Naive B cell (primary cell): ENCODE measurements around the gene TMEM235. TPM values are rescaled to one million over a fixed set of nuclear protein-coding genes. Genes with fewer than 3 reads are reported as not detected.

ENCODE experiments used
- ATAC-seq, 2 donors: fragments of 150-1000 bp; cut with Tn5 transposase; 2 replicates each; pipeline ENCODE4 v1.10.0; 2021; ENCODE audit warnings: low read depth in 2 of 2, mild to moderate bottlenecking in 2 of 2, moderate library complexity in 2 of 2
- DNase-seq: peaks from one replicate; pipeline ENCODE4 v3.0.0; 2022
- H3K27ac Mint-ChIP-seq, 6 donors: one replicate each; pipeline ENCODE4 v1.8.0; 2020 to 2022; ENCODE audit warnings: mild to moderate bottlenecking in 6 of 6, mixed read lengths in 6 of 6, moderate library complexity in 5 of 6, inconsistent platforms in 2 of 6
- H3K27me3 Mint-ChIP-seq, 3 donors: one replicate each; pipeline ENCODE4 v1.8.0; 2021 to 2022; ENCODE audit warnings: mixed read lengths in 3 of 3, mild to moderate bottlenecking in 1 of 3
- H3K36me3 Mint-ChIP-seq, 2 donors: one replicate each; pipeline ENCODE4 v1.8.0; 2020 to 2022; ENCODE audit warnings: mixed read lengths in 2 of 2, inconsistent platforms in 1 of 2, mild to moderate bottlenecking in 1 of 2
- H3K4me1 Mint-ChIP-seq, 3 donors: one replicate each; pipeline ENCODE4 v1.8.0; 2020 to 2022; ENCODE audit warnings: mixed read lengths in 3 of 3, inconsistent platforms in 1 of 3, mild to moderate bottlenecking in 1 of 3, moderate library complexity in 1 of 3
- H3K4me3 Mint-ChIP-seq, 8 donors: one replicate each; pipeline ENCODE4 v1.8.0; 2020 to 2022; ENCODE audit warnings: mild to moderate bottlenecking in 8 of 8, mixed read lengths in 8 of 8, moderate library complexity in 8 of 8, inconsistent platforms in 2 of 8
- H3K9me3 Mint-ChIP-seq, 7 donors: one replicate each; pipeline ENCODE4 v1.8.0; 2020 to 2022; ENCODE audit warnings: mixed read lengths in 7 of 7, mild to moderate bottlenecking in 5 of 7, inconsistent platforms in 2 of 7, moderate library complexity in 1 of 7
- polyA plus RNA-seq, 6 donors: library from polyadenylated mRNA; unstranded; fragments of 300-500 nt; fragmentation: Illumina TruSeq; gene quantifications; one replicate each; pipeline ENCODE4 v1.2.3, GENCODE V29; 2021; ENCODE audit warnings: low read depth in 6 of 6

The TMEM235 gene
- polyA plus RNA-seq, result not detected

DNA sequence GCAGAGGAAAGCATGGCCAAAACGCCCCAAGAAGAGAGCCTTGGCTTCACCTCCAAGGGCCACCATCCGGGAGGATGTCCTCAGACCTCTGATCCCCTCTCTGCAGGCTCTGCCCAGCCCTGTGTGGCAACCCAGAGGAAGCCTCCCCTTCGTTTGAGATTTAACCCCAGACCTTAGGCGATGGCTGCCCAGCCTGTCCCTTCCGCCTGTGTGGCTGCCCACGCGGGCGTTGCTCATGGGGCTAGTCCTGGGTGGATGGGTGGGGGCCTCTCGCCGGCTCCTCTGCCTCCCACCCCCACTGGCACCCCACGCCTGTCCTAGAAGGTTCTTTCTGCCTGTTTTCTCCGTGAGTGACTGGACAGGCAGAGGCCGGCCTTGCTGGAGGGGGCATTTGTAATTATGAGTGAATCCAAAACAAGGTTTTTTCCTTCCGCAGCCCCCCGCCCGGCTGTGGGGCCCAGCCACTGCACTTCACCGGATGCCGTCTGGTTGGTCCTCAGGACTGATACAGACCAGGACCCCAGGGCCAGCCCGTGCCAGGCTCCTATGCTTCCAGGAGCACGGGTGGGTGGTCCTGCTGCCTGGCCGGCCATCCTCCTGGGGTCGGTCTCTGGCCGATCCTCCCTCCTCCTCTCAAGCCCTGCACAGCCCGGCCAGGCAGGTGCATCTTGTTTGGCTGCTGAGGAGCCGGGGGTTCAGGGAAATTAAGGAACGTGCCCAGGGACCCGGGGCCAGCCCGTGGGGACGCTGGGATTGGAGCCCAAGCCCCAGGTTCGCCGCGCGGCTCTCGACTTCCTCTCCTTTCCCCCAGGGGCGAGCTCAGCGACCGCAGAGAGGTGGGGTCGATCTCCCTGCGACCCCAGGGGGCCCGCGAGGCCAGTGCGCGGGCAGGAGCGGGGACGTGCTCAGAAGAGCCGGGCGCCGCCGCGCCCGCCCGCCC is at the start of gene TMEM235:
Gene TMEM235, plus strand, starts transcription at position 636 of the 940 bp plus-strand sequence. CDS start 393 bp downstream, outside the sequence.
- H3K36me3 Mint-ChIP-seq, result no peaks in the 10 kb centered on the region
- H3K4me1 Mint-ChIP-seq, result peaks cover 4 to 18% (median 15%) of the 10 kb centered on the region in 3 donors
- H3K9me3 Mint-ChIP-seq, result no peaks in the 10 kb centered on the region
- H3K4me3 Mint-ChIP-seq, result peak within 1 kb of the TSS in 6 of 8 donors; percentile 16 to 81 (median 38)
- no peak for DNase-seq
- peaks cover 29 to 80% (median 41%) of the 10 kb centered on the region in 3 donors for H3K27me3 Mint-ChIP-seq
- H3K27ac Mint-ChIP-seq, result no peak within 1 kb of the TSS
- peak in 1 of 2 donors; percentile 11 for ATAC-seq

DNA sequence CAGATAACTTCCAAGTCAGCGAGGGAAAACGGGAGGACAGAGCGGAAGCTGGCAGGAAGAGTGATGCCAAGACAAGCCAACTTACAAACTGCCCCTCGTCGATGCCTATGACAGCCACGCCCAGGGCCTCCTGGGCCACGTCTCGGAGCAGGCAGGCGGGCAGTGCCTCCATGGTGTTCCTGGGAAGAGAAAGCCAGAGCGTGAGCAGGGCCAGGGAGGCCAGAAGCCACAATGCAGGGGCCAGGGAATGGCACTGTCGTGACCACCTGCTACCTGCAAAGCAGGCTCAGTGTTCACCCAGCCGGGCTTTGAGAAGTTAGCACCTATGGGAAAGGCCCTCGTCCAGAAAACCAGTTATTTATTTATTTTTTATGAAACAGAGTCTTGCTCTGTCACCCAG is 48.9 kb upstream of the TMEM235 start:
- Mint-ChIP-seq H3K36me3 (no peaks in the 10 kb centered on the region), H3K4me3 (no peak overlapping the region), H3K9me3 (no peaks in the 10 kb centered on the region), H3K27ac (no peak overlapping the region), H3K27me3 (no peaks in the 10 kb centered on the region), H3K4me1 (peaks cover 19 to 25% (median 21%) of the 10 kb centered on the region in 3 donors)
- ATAC-seq (no peak), DNase-seq (no peak)

DNA sequence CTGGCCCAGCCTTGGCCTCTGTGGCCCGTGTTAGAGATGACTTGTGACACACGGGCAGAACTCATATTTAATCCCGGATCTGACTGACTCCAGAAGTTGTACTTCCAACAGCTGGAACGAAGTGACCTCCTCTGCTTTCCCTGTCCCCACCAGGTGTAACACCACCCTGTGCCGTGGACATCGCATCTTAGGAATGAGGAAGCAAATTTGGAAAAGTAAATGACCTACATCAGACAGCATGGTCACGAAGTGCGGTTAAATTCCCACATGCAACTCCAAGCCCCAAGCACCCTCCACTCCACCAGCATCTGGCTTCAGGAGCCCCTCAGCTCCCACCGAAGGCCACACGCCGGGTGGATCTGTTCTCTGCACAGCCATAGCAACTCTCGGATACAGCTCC is 47.5 kb upstream of the TMEM235 start:
- peak overlapping the region in 1 of 6 donors; percentile 7 for H3K27ac Mint-ChIP-seq
- DNase-seq, result no peak
- H3K9me3 Mint-ChIP-seq, result no peaks in the 10 kb centered on the region
- no peaks in the 10 kb centered on the region for H3K36me3 Mint-ChIP-seq
- no peak for ATAC-seq
- H3K4me1 Mint-ChIP-seq, result peaks cover 21 to 27% (median 23%) of the 10 kb centered on the region in 3 donors
- H3K4me3 Mint-ChIP-seq, result peak overlapping the region in 1 of 8 donors; percentile 45
- H3K27me3 Mint-ChIP-seq, result no peaks in the 10 kb centered on the region

DNA sequence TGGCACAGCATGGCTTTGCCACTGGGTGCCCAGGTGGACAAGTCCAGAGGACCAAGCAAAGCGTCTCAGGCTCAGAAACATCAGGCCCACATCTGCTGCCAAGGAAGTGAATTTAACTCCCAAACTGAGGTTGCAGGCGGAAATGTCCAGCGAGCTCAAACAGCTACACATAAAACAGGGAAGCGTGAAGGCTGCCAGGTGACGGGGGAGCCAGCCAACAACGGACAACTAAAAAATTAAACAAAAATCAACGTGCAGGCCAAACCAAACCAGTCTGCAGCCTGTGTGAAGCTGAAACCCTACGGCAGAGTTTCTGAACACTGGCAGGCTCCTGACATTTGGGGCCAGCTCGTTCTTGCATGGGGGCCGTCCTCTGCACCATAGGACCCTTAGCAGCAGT is 47.1 kb upstream of the TMEM235 start:
- Mint-ChIP-seq H3K27ac (peak overlapping the region in 1 of 6 donors; percentile 17), H3K9me3 (no peaks in the 10 kb centered on the region), H3K4me3 (peak overlapping the region in 1 of 8 donors; percentile 45)

DNA sequence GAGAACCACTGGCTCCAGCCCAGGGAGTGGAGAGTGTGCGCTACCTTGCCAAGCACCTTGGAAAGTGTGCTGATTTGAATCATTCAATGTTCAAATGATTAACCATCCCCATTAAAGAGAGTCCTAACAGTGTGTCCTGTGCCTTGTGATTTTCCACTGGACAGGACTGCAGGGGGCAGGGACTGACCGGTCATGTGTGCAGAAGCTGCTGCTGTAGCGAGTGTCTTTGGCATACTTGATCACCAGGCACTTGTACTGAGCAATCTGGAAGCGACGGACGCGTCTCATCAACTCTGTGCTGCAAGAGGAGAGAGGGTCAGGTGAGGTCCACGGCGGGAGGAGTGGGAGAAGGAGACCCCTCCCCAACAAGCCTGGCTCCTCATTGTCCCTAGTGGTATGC is 46.6 kb upstream of the TMEM235 start:
- H3K27me3 Mint-ChIP-seq, result no peaks in the 10 kb centered on the region
- DNase-seq (no peak), ATAC-seq (no peak)
- peak overlapping the region in 3 of 6 donors; percentile 19 to 43 (median 32) for H3K27ac Mint-ChIP-seq
- H3K9me3 Mint-ChIP-seq, result no peaks in the 10 kb centered on the region
- peak overlapping the region in 2 of 8 donors; percentile 10 to 73 for H3K4me3 Mint-ChIP-seq
- H3K36me3 Mint-ChIP-seq, result no peaks in the 10 kb centered on the region
- peaks cover 21 to 25% (median 23%) of the 10 kb centered on the region in 3 donors for H3K4me1 Mint-ChIP-seq

More for the DNA sequence above, 47.1 kb upstream of the TMEM235 start:
- no peak for DNase-seq
- Mint-ChIP-seq H3K27me3 (no peaks in the 10 kb centered on the region), H3K4me1 (peaks cover 21 to 26% (median 23%) of the 10 kb centered on the region in 3 donors), H3K36me3 (no peaks in the 10 kb centered on the region)
- no peak for ATAC-seq

DNA sequence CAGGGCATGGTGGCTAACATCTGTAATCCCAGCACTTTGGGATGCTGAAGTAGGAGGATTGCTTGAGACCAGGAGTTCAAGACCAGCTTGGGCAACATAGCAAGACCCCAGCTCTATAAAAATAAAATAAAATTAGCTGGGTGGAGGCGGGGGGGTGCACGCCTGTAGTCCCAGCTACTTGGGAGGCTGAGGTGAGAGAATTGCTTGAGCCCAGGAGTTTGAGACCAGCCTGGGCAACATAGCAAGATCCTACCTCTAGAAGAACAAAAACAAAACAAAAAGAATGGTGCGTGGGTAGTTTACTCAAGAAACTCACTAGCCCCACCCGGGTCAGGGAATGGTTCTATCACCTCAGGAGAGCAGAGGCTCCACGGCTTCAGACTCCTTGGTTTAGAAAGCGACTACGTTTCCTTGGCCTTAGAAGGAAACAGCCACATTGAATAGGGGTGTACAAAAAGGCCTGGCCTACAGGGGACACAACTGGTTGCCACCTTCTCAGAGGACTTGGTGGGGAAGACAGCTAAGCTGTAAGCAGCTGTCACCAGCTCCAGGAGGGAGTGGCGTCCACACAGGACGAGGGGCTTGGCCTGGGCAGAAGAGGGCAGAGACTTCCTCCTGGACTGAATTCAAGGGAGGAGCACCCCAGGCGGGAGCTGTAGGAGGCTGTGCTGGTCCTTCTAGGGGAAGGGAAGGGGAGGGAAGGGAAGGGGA is 45.3 kb upstream of the TMEM235 start:
- ATAC-seq, result no peak
- H3K4me3 Mint-ChIP-seq, result peak overlapping the region; percentile 34 to 81 (median 72)
- H3K27me3 Mint-ChIP-seq, result no peaks in the 10 kb centered on the region
- H3K27ac Mint-ChIP-seq, result peak overlapping the region in 4 of 6 donors; percentile 51 to 88 (median 70)
- H3K36me3 Mint-ChIP-seq, result no peaks in the 10 kb centered on the region
- peaks cover 14 to 17% (median 14%) of the 10 kb centered on the region in 3 donors for H3K4me1 Mint-ChIP-seq
- no peaks in the 10 kb centered on the region for H3K9me3 Mint-ChIP-seq
- no peak for DNase-seq

DNA sequence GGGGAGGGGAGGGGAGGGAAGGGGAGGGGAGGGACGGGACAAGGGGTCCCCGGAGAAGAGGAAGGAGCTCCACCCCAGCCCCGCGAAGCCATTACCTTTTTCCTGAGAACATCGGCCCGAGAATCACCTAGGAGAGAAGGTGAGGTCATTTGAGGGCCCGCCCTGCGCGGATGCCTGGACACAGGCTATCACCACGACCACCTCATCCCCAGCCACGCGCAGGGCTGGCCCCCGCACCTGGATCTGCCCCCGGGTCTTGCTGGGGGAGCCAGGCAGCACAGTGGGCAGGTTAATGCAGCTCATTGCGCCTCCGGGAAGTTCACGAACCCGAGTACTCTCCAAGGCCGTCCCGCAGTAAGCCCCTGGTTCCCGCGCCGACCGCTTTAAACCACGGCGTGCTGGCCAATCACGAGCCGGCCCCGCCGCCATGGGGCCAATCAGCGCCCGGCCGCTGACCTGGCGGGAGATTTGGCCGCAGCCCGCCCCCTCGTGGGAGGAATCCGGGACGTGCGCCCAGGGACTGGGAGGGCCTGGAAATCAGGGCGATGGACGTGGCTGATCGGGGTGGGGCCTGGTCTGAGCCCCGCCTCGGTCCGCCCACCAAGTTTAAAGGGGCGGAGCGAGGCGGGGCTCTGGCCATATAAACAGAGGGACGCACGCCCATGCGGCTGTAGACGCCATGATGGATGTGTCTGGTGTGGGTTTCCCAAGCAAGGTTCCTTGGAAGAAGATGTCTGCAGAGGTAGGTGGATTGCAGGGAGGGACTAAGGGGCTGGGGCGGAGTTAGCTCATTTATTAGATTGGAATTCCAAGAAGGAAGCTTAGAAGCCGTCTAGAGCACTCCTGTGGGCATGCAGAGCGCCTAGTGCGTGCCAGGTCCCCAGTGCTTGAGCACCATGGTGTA is 44.5 kb upstream of the TMEM235 start, which contains the start of the genes AFMID and TK1:
Gene AFMID, plus strand, starts transcription at position 671 of the 904 bp plus-strand sequence. Its CDS starts 9 bp downstream, at position 680.
Gene TK1, minus strand, starts transcription at position 361 of the 904 bp plus-strand sequence. Its CDS starts 58 bp downstream, at position 303.
- Mint-ChIP-seq H3K4me3 (peak within 1 kb of the TSS; percentile 81 to 97 (median 89)), H3K9me3 (no peaks in the 10 kb centered on the region), H3K36me3 (no peaks in the 10 kb centered on the region), H3K4me1 (peaks cover 14 to 17% (median 14%) of the 10 kb centered on the region in 3 donors), H3K27me3 (no peaks in the 10 kb centered on the region), H3K27ac (peak within 1 kb of the TSS; percentile 39 to 97 (median 72))
- DNase-seq, result peak; percentile 75
- ATAC-seq, result peak; percentile 88 to 89

DNA sequence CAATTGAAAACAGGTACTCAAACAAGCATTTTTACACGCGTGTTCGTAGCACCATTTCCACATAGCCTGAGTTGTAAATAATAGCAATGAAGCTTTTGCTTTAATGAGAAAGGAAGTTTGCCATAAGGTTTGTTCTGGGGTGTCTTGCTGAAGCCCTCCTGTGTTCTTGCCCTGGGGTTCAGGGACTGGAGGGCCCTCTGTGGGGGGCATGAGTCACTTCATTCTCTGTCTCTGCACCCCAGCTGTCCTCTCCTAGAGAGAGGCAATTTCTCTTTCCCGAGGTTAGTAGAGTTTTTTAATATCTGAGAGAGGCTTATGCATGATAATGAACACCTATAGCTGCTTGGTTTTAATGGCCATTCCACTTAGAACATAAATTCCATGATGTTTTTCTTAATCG is 34.7 kb upstream of the TMEM235 start:
- H3K27ac Mint-ChIP-seq, result peak overlapping the region in 1 of 6 donors; percentile 65
- no peaks in the 10 kb centered on the region for H3K27me3 Mint-ChIP-seq
- no peaks in the 10 kb centered on the region for H3K9me3 Mint-ChIP-seq
- no peaks in the 10 kb centered on the region for H3K36me3 Mint-ChIP-seq
- peaks cover 0 to 8% (median 7%) of the 10 kb centered on the region in 3 donors for H3K4me1 Mint-ChIP-seq
- ATAC-seq, result no peak
- no peak for DNase-seq
- H3K4me3 Mint-ChIP-seq, result no peak overlapping the region

DNA sequence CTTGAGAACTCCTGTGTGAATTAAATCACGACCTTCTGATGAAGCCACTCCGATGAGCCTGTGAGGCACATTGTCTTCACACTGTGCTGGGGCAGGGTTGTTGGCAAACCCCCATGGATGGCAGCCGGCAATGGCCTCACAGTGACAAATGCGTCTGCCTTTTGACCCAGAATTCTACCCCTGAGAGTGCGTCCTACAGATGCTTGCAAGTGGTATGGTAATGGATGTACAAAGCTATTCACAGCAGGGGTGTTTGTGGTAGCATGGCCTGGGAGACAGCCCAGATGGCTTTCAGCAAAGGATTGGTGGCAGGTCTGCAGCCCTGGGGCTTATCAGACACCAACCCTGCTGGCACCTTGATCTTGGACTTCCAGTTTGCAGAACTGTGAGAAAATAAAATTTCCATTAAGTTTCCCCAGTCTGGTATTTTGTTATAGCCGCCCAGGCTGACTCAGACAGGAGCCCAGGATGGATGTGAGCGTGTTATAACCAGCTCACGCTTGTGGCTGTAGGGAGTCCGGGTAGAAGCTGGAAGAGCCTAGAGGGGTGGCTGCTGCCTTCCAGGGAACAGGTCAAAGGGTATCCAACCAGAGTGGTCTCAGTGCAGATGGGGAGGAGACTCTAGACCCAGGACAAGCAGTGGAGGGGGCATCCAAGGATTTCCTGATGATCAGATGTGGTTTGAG is 34.1 kb upstream of the TMEM235 start:
- DNase-seq (no peak), ATAC-seq (no peak)
- H3K27ac Mint-ChIP-seq, result peak overlapping the region in 2 of 6 donors; percentile 21 to 65
- no peaks in the 10 kb centered on the region for H3K9me3 Mint-ChIP-seq
- H3K4me1 Mint-ChIP-seq, result peaks cover 0 to 8% (median 7%) of the 10 kb centered on the region in 3 donors
- H3K27me3 Mint-ChIP-seq, result no peaks in the 10 kb centered on the region
- H3K36me3 Mint-ChIP-seq, result no peaks in the 10 kb centered on the region
- H3K4me3 Mint-ChIP-seq, result no peak overlapping the region

DNA sequence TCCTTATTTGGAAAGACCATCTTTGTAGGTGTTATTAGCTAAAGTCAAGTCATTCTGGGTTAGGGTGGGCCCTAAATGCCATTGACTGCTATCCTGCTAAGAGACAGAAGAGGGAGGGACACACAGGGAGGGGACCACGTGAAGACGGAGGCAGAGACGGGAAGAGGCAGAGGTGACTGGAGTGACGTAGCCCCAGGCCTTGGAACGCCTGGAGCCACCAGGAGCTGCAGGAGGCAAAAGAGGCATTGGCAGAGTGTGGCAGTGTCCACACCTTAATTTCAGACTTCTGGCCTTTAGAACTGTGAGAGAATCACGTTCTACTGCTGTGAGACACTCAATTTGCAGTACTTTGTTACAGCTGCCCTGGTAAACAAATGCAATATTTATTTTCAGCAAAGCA is 31.0 kb upstream of the TMEM235 start:
- Mint-ChIP-seq H3K4me1 (peaks cover 0 to 5% (median 4%) of the 10 kb centered on the region in 3 donors), H3K27ac (no peak overlapping the region), H3K4me3 (peak overlapping the region in 1 of 8 donors; percentile 66), H3K9me3 (no peaks in the 10 kb centered on the region), H3K36me3 (no peaks in the 10 kb centered on the region), H3K27me3 (no peaks in the 10 kb centered on the region)
- DNase-seq, result no peak
- ATAC-seq, result no peak

DNA sequence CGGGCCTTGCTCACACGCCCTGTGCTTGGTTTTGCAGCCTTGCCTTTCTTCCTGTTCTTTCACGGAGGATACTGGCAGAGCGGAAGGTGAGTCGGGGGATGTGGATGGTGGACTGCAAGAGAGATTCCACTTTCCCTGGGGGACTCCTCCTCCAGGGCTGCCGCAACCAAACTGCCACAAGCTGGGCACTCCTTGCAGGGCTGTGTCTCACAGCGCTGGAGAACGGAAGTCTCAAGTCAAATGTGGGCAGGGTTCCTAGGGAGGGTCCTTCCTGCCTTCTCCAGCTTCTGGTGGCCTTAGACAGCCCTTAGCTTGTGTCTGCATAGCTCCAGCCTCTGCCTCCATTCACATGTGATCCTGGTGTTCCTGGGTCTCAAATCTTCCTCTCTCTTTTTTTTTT is 28.8 kb upstream of the TMEM235 start:
- DNase-seq (no peak), ATAC-seq (no peak)
- H3K27me3 Mint-ChIP-seq, result no peaks in the 10 kb centered on the region
- no peaks in the 10 kb centered on the region for H3K36me3 Mint-ChIP-seq
- H3K4me1 Mint-ChIP-seq, result peaks cover 0 to 5% (median 4%) of the 10 kb centered on the region in 3 donors
- no peak overlapping the region for H3K4me3 Mint-ChIP-seq
- no peaks in the 10 kb centered on the region for H3K9me3 Mint-ChIP-seq
- H3K27ac Mint-ChIP-seq, result peak overlapping the region in 1 of 6 donors; percentile 66
